Esophagus (tissue), 2 donors: ENCODE measurements around the gene ARHGAP10. TPM values are rescaled to one million over a fixed set of nuclear protein-coding genes. Genes with fewer than 3 reads are reported as not detected.

Source experiments
- H3K27ac ChIP-seq, 2 donors: one replicate each; pipeline ENCODE4 v1.5.1; 2013; ENCODE audit warnings: low read depth in 2 of 2, mild to moderate bottlenecking in 2 of 2, inconsistent platforms in 1 of 2, low read length in 1 of 2, moderate library complexity in 1 of 2
- H3K27me3 ChIP-seq, 2 donors: one replicate each; pipeline ENCODE4 v1.6.1; 2013; ENCODE audit warnings: low read length in 2 of 2, control low read depth in 1 of 2, mild to moderate bottlenecking in 1 of 2; ENCODE audit not compliant: insufficient read depth in 2 of 2, control insufficient read depth in 1 of 2
- H3K36me3 ChIP-seq, 2 donors: one replicate each; pipeline ENCODE4 v1.6.1; 2013; ENCODE audit warnings: low read length in 1 of 2; ENCODE audit not compliant: control insufficient read depth in 2 of 2, insufficient read depth in 2 of 2
- H3K4me1 ChIP-seq, 2 donors: one replicate each; pipeline ENCODE4 v1.6.1; 2013; ENCODE audit warnings: low read length in 1 of 2; ENCODE audit not compliant: control insufficient read depth in 2 of 2, insufficient read depth in 2 of 2
- H3K4me3 ChIP-seq, 2 donors: one replicate each; pipeline ENCODE4 v1.5.1; 2013; ENCODE audit warnings: low read length in 2 of 2, mild to moderate bottlenecking in 2 of 2, low read depth in 1 of 2, moderate library complexity in 1 of 2
- H3K9me3 ChIP-seq, 2 donors: one replicate each; pipeline ENCODE4 v1.6.1; 2013; ENCODE audit warnings: mild to moderate bottlenecking in 2 of 2, low read depth in 1 of 2, low read length in 1 of 2, moderate library complexity in 1 of 2; ENCODE audit not compliant: control insufficient read depth in 2 of 2, insufficient read depth in 1 of 2
- WGBS, 2 donors: extraction: QIAGEN DNeasy Blood & Tissue Kit; methylation state at CpG; one replicate each; pipeline ENCODE4 v1.1.7; 2013; 5-methylcytosine and 5-hydroxymethylcytosine counted together
- polyA plus RNA-seq, 2 donors: library from polyadenylated mRNA; stranded (reverse); fragments of 200-250 nt; gene quantifications; one replicate each; pipeline ENCODE4 v1.2.3, GENCODE V29; 2013
- donor health status: healthy with polysubstance abuse.
- donor health status: Bipolar disorder and iron deficiency.

ARHGAP10 gene
- polyA plus RNA-seq, 2 donors: 31.2 to 53.9 TPM

GRCh38 chr4:147965873-147966272 lies 234.0 kb downstream of the ARHGAP10 start:
- Histone ChIP-seq H3K9me3 (no peaks in the 10 kb centered on the region), H3K36me3 (peaks cover 3 to 6% of the 10 kb centered on the region in 2 donors), H3K27ac (no peak overlapping the region), H3K27me3 (no peaks in the 10 kb centered on the region), H3K4me3 (no peak overlapping the region), H3K4me1 (no peaks in the 10 kb centered on the region)
- 94 to 96% methylated on average over 1 of the region's 1 CpG for WGBS, 2 donors

GRCh38 chr4:147968641-147969040 lies 236.8 kb downstream of the ARHGAP10 start:
- 79 to 82% methylated on average over 5 of the region's 5 CpGs for WGBS, 2 donors
- peaks cover 2 to 6% of the 10 kb centered on the region in 2 donors for H3K36me3 ChIP-seq

GRCh38 chr4:147969573-147970385 lies 237.9 kb downstream of the ARHGAP10 start:
- WGBS, 2 donors: 70 to 72% methylated on average over 11 of the region's 11 CpGs
- no peaks in the 10 kb centered on the region for H3K27me3 ChIP-seq
- H3K36me3 ChIP-seq: peaks cover 0 to 6% of the 10 kb centered on the region in 2 donors
- no peaks in the 10 kb centered on the region for H3K9me3 ChIP-seq
- H3K4me1 ChIP-seq: no peaks in the 10 kb centered on the region
- no peak overlapping the region for H3K4me3 ChIP-seq
- H3K27ac ChIP-seq: no peak overlapping the region

More at GRCh38 chr4:147968641-147969040, 236.8 kb downstream of the ARHGAP10 start:
- H3K4me1 ChIP-seq: no peaks in the 10 kb centered on the region
- no peaks in the 10 kb centered on the region for H3K9me3 ChIP-seq
- no peak overlapping the region for H3K4me3 ChIP-seq
- H3K27ac ChIP-seq: no peak overlapping the region
- no peaks in the 10 kb centered on the region for H3K27me3 ChIP-seq

GRCh38 chr4:147971116-147971515 lies 239.2 kb downstream of the ARHGAP10 start:
- 97% methylated on average over 4 of the region's 4 CpGs for WGBS, 2 donors
- H3K4me1 ChIP-seq: no peaks in the 10 kb centered on the region
- H3K27ac ChIP-seq: no peak overlapping the region
- H3K36me3 ChIP-seq: peaks cover 0 to 5% of the 10 kb centered on the region in 2 donors
- no peak overlapping the region for H3K4me3 ChIP-seq
- no peaks in the 10 kb centered on the region for H3K27me3 ChIP-seq
- H3K9me3 ChIP-seq: no peaks in the 10 kb centered on the region

- Histone ChIP-seq H3K36me3 (no peaks in the 10 kb centered on the region), H3K9me3 (no peaks in the 10 kb centered on the region), H3K4me1 (no peaks in the 10 kb centered on the region), H3K27ac (no peak overlapping the region), H3K4me3 (no peak overlapping the region), H3K27me3 (no peaks in the 10 kb centered on the region)
- 85 to 87% methylated on average over 3 of the region's 3 CpGs for WGBS, 2 donors
These were observed 243.4 kb downstream of the ARHGAP10 start for GRCh38 chr4:147975325-147975724.

GRCh38 chr4:147975933-147976928 lies 244.3 kb downstream of the ARHGAP10 start:
- Histone ChIP-seq H3K9me3 (no peaks in the 10 kb centered on the region), H3K4me3 (no peak overlapping the region), H3K4me1 (no peaks in the 10 kb centered on the region), H3K27me3 (no peaks in the 10 kb centered on the region), H3K36me3 (no peaks in the 10 kb centered on the region), H3K27ac (no peak overlapping the region)
- WGBS, 2 donors: 74 to 83% methylated on average over 2 of the region's 2 CpGs

GRCh38 chr4:147980586-147980985 lies 248.7 kb downstream of the ARHGAP10 start:
- no peaks in the 10 kb centered on the region for H3K4me1 ChIP-seq
- WGBS, 2 donors: 67 to 75% methylated on average over 3 of the region's 3 CpGs
- no peak overlapping the region for H3K27ac ChIP-seq
- no peaks in the 10 kb centered on the region for H3K27me3 ChIP-seq
- no peaks in the 10 kb centered on the region for H3K9me3 ChIP-seq
- no peaks in the 10 kb centered on the region for H3K36me3 ChIP-seq
- H3K4me3 ChIP-seq: no peak overlapping the region

- Histone ChIP-seq H3K27me3 (no peaks in the 10 kb centered on the region), H3K4me3 (no peak overlapping the region), H3K4me1 (no peaks in the 10 kb centered on the region), H3K36me3 (no peaks in the 10 kb centered on the region), H3K9me3 (no peaks in the 10 kb centered on the region), H3K27ac (no peak overlapping the region)
- WGBS, 2 donors: 78 to 87% methylated on average over 1 of the region's 1 CpG
These were observed 249.4 kb downstream of the ARHGAP10 start for GRCh38 chr4:147981305-147981704.

- Histone ChIP-seq H3K4me3 (no peak overlapping the region), H3K9me3 (no peaks in the 10 kb centered on the region), H3K4me1 (no peaks in the 10 kb centered on the region), H3K36me3 (no peaks in the 10 kb centered on the region), H3K27ac (no peak overlapping the region), H3K27me3 (no peaks in the 10 kb centered on the region)
- 82 to 83% methylated on average over 15 of the region's 15 CpGs for WGBS, 2 donors
These were observed 252.3 kb downstream of the ARHGAP10 start for GRCh38 chr4:147984065-147984777.
